Left lung (tissue), 10 donors: ENCODE data around the gene EPRS1. TPM values are rescaled to one million over a fixed set of nuclear protein-coding genes. Genes with fewer than 3 reads are reported as not detected.

ENCODE experiments used
- ATAC-seq: fragments of 200-7000 bp; cut with Tn5 transposase; one replicate; pipeline ENCODE4 v1.9.1; 2020; ENCODE audit warnings: moderate library complexity
- DNase-seq, 4 donors: peaks; one replicate each; pipeline ENCODE4 v3.0.0-alpha.2; 2013 to 2020
- H3K27ac ChIP-seq, 2 donors: fragments of 200-600 bp; sonication (generic) in 1 of 2; one replicate each; pipeline versions ENCODE4 v1.5.0 to v1.8.0; 2020 to 2021
- H3K27me3 ChIP-seq, 2 donors: fragments of 200-600 bp; sonication (generic) in 1 of 2; one replicate each; pipeline versions ENCODE4 v1.5.0 to v1.8.0; 2020 to 2021
- H3K36me3 ChIP-seq, 2 donors: fragments of 200-600 bp; sonication (generic) in 1 of 2; one replicate each; pipeline versions ENCODE4 v1.5.0 to v1.8.0; 2020 to 2021
- H3K4me1 ChIP-seq, 2 donors: fragments of 200-600 bp; one replicate each; pipeline ENCODE4 v1.8.0; 2021
- H3K4me3 ChIP-seq, 2 donors: fragments of 200-600 bp; sonication (generic) in 1 of 2; one replicate each; pipeline versions ENCODE4 v1.5.0 to v1.8.0; 2020 to 2021; ENCODE audit warnings: mild to moderate bottlenecking in 1 of 2
- H3K9me3 ChIP-seq, 2 donors: fragments of 200-600 bp; sonication (generic) in 1 of 2; one replicate each; pipeline versions ENCODE4 v1.5.0 to v1.8.0; 2020 to 2021
- CTCF ChIP-seq, 2 donors: fragments of 200-600 bp; sonication (generic) in 1 of 2; IDR thresholded peaks; one replicate each; pipeline versions ENCODE4 v1.5.0 to v1.8.0; 2021; ENCODE audit warnings: antibody characterized with exemption in 2 of 2
- intact Hi-C, 2 donors: fragments of 100-400 bp; cut with DNase I; formaldehyde crosslinking; loops; one replicate each; pipeline versions ENCODE4 v1.11.2 to v1.14.2; 2022
- polyA plus RNA-seq, 6 donors: library from polyadenylated mRNA; unstranded; fragments of 120-200 nt; gene quantifications; one replicate each; pipeline ENCODE4 v1.2.1, GENCODE V29; 2013; ENCODE audit not compliant: insufficient read length in 6 of 6
- total RNA-seq, 2 donors: library from RNA; stranded (reverse); fragmentation: NEBNext Ultra II Directional; extraction: Animal tissue kit (Norgen Biotek cat#: 25700); gene quantifications; one replicate each; pipeline ENCODE4 v1.2.1, GENCODE V29; 2021
- donor health status: DM: no; HTN: yes; CAD: no.
- donor health status: DM: no; HTN: no; CAD: no.

The EPRS1 gene
- total and polyA plus RNA-seq, 8 donors, result 76.9 to 120 (median 94.3) TPM

- DNase-seq (no peak), ATAC-seq (no peak)
- H3K4me1 ChIP-seq, result no peaks in the 10 kb centered on the region
- H3K27me3 ChIP-seq, result no peaks in the 10 kb centered on the region
- no peak for TF ChIP-seq CTCF (IDR thresholded peaks at IDR 0.05)
- intact Hi-C loops, result no loop called here
- H3K27ac ChIP-seq, result no peak overlapping the region
- H3K4me3 ChIP-seq, result no peak overlapping the region
- peaks cover 3 to 34% of the 10 kb centered on the region in 2 donors for H3K36me3 ChIP-seq
- H3K9me3 ChIP-seq, result no peaks in the 10 kb centered on the region
Observed at GRCh38 chr1:220076861-220077762, 30.8 kb upstream of the EPRS1 start.

- DNase-seq (no peak), ATAC-seq (no peak)
- intact Hi-C loops, result no loop called here
- H3K36me3 ChIP-seq, result peaks cover 0 to 64% of the 10 kb centered on the region in 2 donors
- H3K9me3 ChIP-seq, result no peaks in the 10 kb centered on the region
- no peaks in the 10 kb centered on the region for H3K27me3 ChIP-seq
- H3K4me3 ChIP-seq, result no peak overlapping the region
- H3K27ac ChIP-seq, result no peak overlapping the region
- no peak for TF ChIP-seq CTCF (IDR thresholded peaks at IDR 0.05)
- no peaks in the 10 kb centered on the region for H3K4me1 ChIP-seq
Observed at GRCh38 chr1:220067269-220068204, 21.2 kb upstream of the EPRS1 start.

GRCh38 chr1:220062629-220063028 is 16.3 kb upstream of the EPRS1 start:
- no peak for TF ChIP-seq CTCF (IDR thresholded peaks at IDR 0.05)
- intact Hi-C loops, result no loop called here
- no peaks in the 10 kb centered on the region for H3K27me3 ChIP-seq
- no peak overlapping the region for H3K27ac ChIP-seq
- ATAC-seq, result no peak
- H3K4me3 ChIP-seq, result no peak overlapping the region
- no peak for DNase-seq
- peaks cover 0 to 63% of the 10 kb centered on the region in 2 donors for H3K36me3 ChIP-seq
- no peaks in the 10 kb centered on the region for H3K9me3 ChIP-seq
- no peaks in the 10 kb centered on the region for H3K4me1 ChIP-seq

GRCh38 chr1:220060876-220061275 is 14.6 kb upstream of the EPRS1 start:
- Histone ChIP-seq H3K9me3 (no peaks in the 10 kb centered on the region), H3K4me3 (no peak overlapping the region), H3K27me3 (no peaks in the 10 kb centered on the region), H3K36me3 (peaks cover 0 to 56% of the 10 kb centered on the region in 2 donors), H3K27ac (no peak overlapping the region), H3K4me1 (no peaks in the 10 kb centered on the region)
- TF ChIP-seq CTCF (IDR thresholded peaks at IDR 0.05), result no peak
- no peak for DNase-seq
- no peak for ATAC-seq
- intact Hi-C loops, result no loop called here

- Histone ChIP-seq H3K4me1 (no peaks in the 10 kb centered on the region), H3K4me3 (no peak overlapping the region), H3K9me3 (no peaks in the 10 kb centered on the region), H3K27ac (no peak overlapping the region), H3K27me3 (no peaks in the 10 kb centered on the region), H3K36me3 (peaks cover 0 to 30% of the 10 kb centered on the region in 2 donors)
- DNase-seq (no peak), ATAC-seq (no peak)
- TF ChIP-seq CTCF (IDR thresholded peaks at IDR 0.05), result no peak
- intact Hi-C loops, result no loop called here
Observed at GRCh38 chr1:220056374-220056773, 10.1 kb upstream of the EPRS1 start.
